Measurements from ENCODE around the gene USP7.
"Not testable (repeated sequence)": the region's sequence is repeated elsewhere in the genome, so short reads cannot be mapped to it uniquely, and the experiment has no call there.

USP7 gene

GRCh38 chr16:8877894-8878522 is 85.7 kb downstream of the USP7 start:
- no peak for DNase-seq (ENCODE audit: low spot score)

DNA sequence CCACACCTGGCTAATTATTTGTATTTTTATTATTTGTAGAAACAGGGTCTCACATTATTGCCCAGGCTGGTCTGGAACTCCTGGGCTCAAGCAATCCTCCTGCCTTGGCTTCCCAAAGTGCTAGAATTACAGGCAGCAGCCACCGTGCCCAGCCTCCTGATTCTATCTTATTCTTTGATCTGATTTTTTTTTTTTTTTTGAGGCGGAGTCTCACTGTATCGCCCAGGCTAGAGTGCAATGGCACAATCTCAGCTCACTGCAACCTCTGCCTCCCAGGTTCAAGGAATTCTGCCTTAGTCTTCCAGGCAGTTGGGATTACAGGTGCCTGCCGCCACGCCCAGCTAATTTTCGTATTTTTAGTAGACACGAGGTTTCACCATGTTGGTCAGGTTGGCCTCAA is 88.4 kb downstream of the USP7 start:
- not testable (repeated sequence) for DNase-seq (ENCODE audit: low spot score)

- DNase-seq (ENCODE audit: low spot score): no peak
Observed at GRCh38 chr16:8874388-8874787, 89.3 kb downstream of the USP7 start.

DNA sequence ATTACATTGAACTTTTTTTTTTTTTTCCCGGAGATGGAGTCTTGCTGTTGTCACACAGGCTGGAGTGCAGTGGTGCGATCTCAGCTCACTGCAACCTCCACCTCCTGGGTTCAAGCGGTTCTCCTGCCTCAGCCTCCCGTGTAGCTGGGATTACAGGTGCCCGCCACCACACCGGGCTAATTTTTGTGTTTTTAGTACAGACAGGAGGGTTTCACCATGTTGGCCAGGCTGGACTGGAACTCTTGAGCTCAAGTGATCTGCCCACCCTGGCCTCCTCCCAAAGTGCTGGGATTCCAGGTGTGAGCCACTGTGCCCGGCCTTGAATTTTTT is 89.9 kb downstream of the USP7 start:
- not testable (repeated sequence) for DNase-seq (ENCODE audit: low spot score)

DNA sequence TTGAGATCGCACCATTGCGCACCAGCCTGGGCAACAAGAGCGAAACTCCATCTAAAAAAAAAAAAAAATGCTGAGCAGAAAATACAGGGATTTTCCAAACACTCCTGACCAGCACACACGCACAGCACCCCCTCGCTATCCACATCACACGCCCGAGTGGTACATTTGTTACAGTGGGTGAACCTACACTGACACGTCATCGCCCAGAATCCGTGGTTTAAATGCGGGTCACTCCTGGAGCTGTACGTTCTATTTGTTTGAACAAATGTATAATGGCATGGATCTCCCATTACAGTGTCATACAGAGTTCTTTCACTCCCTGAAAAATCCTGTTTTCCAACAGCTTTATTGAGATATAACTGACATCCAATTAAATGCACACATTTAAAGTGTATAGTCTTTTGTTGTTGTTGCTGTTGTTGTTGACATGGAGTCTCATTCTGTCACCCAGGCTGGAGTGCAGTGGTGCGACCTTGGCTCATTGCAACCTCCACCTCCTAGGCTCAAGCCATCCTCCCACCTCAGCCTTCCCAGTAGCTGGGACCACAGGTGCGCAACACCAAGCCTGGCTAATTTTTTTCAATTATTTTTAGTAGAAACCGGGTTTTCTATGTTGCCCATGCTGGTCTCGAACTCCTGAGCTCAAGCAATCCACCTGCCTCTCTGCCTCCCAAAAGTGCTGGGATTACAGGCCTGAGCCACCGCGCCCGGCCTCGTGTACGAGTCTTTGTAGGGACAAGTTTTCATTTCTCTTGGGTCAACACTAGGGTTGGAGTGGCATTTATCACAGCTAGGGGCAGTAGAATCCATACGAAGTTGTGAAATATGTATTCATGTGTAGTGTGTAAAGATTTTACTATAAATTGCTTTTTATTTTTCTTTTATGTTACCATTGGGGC is 90.5 kb downstream of the USP7 start:
- no peak for DNase-seq (ENCODE audit: low spot score)

- DNase-seq (ENCODE audit: low spot score): no peak
Observed at GRCh38 chr16:8872071-8872470, 91.6 kb downstream of the USP7 start.

DNA sequence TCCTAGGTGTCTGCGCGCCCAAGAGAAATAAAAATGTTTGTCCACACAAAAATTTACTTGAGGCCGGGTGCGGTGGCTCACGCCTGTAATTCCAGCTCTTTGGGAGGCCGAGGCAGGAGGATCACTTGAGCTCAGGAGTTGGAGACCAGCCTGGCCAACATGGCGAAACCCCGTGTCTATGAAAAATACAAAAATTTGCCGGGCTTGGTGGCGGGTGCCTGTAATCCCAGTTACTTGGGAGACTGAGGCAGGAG is 93.8 kb downstream of the USP7 start:
- not testable (repeated sequence) for DNase-seq (ENCODE audit: low spot score)

DNA sequence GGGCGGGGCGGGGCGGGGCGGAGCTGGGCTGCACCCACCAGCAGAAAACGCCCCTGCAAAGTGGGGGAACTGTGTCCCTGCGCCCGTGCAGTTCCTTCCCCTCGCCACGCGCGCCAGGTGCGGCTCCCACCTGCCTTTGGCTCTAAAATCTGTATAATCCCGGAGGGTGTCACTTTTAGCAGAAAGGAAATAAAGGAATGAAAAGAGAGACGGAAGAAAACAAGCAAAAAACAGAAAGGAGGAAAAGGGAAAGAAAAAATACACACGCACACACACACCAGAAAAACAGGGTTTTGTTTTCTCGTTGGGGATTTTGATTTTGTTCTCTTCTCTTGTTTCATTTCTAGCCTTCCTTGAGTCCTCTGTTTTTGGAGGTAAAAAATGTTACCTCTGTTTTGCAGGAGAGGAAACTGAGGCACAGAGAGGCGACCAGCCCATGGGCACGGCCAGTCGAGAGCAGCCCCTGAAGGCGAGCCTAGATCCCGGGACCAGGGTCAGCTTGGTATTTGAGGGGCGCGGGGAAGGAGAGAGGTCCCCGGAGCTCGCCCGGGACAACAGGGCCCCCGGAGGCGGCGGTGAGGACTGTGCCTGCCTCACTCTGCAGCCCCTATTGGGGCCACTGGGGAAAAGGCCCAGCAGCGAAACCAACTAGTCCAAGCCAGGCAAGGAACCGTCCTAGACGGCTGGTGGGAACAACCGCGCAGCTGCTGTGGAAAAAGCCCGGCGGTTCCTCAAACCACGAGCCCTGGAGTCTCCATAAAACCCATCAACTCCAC is 94.3 kb downstream of the USP7 start:
- DNase-seq (ENCODE audit: low spot score): no peak

DNA sequence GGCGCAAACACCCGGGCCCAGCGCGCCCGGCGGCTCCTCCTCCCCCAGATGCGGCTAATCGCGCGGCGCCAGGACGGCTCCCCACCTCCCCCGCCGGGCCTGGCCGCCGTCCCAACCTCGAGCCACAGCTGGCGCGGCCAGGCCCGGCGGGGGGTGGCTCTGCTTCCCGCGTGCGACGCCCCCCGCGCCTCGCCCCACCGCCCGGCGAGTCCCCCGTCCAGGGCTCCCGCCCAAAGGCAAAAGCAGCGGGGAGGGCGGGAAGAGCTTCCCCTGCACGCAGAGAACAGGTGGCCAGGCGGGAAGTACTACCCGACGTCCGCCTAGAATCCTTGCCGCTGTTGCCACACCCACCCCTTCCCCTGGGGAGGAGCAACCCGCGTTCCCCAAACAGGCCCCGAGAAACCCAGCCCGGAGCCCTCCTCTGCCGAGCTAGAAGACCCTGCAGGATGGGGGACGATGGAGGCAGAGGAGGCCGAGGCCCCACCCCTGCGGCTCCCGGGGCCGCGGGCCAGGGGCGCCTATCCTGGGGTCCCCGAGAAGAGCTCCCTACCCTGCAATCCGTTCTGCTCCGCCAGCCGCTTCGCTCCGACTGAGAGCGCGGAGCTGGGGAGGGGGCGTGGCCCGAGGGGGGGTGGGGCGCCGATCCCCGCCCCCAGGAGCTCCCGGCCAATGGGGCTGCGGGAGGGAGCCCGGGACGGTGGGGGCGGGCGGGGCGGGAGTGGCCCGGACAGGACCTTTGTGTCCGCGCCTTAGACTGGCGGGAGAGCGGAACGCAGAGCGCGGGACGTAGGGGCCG is 95.1 kb downstream of the USP7 start, which contains the start of gene CARHSP1:
Gene CARHSP1 (minus strand): TSS at position 591 of the 796 bp plus-strand sequence. CDS start 9,678 bp downstream, outside the sequence.
- peak; percentile 98 for DNase-seq (ENCODE audit: low spot score)

GRCh38 chr16:8867932-8868415 is 95.7 kb downstream of the USP7 start:
- DNase-seq (ENCODE audit: low spot score): no peak

- no peak for DNase-seq (ENCODE audit: low spot score)
Observed at GRCh38 chr16:8867216-8867931, 96.3 kb downstream of the USP7 start.

DNA sequence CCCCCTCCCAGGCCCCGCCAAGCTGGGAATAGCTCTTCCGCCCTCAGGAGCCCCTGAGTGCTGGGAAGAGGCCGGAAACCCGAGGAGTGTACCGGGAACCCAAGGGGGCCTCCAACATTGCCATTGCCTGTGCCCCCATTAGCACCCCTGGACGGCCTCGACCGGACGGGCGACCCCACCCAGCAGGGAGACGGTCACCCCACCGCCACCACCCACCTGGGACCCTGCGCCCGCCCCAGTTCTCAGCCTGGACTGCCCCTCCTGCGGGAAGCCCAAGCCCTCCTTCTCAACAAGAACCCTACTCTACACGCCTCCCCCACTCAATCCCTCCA is 96.9 kb downstream of the USP7 start:
- DNase-seq (ENCODE audit: low spot score): no peak

DNA sequence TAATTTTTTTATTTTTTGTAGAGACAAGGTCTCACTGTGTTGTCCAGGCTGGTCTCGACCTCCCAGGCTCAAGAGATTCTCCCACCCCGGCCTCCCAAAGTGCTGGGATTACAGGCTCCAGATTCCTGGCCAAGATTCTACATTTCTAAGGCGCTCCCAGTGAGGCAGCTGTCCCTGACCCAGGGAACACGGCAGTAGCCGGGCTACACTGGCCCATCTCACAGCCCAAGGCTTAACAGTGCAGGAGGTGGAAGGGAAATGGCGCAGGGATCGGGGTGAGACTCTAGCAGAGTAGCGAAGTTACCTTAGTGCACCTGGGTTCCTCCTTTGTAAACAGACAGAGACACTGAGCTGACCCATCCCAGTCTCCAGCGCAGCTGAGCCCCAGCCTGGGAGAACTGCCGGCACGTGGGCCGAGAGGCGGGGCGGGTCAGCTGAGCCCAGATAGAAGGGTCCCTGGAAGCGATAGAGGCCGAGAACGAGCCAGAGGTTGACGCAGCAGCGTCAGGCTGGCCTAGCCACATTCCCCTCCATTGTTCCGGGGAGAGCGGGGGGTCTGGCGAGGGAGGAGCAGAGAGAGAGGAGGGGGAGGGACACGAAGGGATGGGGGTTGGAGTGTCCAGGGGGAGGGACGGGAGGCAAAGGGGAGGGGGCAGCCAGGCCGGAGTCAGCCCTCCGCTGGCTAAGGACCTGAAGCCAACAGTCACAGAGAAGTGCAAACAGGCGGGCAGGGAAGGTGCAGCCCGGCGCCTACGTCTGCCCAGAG is 97.4 kb downstream of the USP7 start:
- DNase-seq (ENCODE audit: low spot score): no peak

GRCh38 chr16:8865145-8865882 is 98.4 kb downstream of the USP7 start:
- DNase-seq (ENCODE audit: low spot score): no peak

DNA sequence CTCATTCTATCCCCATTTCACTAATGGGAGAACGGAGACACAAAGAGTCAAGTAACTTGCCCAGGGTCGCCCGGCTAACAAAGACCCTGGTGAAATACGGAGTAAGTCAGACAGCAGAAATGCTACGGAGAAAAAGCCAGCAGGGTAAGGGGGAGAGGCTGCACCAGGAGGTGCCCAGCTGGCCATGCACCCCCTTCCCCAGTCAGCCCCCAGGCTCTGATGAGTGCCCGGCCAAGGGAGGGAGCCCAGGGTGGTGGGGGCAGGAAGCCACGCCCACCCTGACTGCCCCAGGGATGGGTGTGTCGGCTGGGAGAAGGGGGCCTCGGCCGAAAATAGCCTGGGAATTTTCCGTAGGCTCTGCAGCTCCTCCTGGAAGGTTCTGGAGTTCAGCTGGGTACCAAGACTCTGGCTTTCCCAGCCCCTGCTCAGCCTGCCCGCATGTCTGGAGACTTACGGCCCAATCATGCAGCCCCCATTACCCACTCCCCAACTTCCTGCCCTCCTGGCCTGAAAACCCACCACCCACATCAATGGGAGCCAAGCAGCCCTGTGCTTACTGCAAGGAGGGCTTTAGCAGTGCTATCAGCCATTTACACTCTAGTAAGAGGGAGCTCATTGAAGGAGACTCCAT is 99.1 kb downstream of the USP7 start:
- no peak for DNase-seq (ENCODE audit: low spot score)

DNA sequence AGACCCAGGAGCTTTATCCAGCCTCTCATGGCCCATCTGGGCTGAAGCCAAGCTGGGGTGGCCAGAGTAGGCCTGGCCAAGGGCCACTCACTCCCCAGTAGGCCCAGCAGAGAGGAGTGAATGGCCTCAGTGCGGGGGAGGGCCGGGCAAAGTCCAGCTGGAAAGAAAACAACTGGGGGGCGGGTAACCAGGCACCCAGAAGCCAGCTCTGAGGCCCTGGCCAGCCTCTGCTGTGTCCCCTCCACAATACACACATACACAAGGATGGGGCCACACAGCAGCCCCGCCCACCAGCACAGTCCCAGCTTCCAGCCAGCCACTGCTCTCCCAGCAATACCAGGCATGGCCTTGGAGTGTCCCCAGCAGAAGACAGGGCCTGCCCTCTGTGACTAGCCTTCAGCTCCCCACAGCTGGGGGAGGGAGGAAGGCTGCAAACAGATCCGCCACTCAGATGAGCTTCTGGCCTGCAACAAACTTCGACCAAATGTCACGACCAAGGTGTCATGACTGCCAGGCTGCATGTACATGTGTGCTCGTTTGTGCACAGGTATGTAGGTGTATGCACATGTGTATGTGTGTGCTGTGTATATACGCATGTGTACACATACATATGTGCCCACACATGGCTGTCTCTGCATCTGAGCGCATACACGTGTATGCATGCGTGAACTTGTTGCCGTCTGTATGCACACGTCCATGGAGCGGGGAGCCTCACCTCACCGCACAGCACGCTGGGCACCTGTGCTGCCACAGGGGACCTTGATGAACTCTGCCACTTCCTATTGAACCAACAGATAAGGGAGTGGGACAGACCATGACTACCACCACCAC is 99.9 kb downstream of the USP7 start:
- DNase-seq (ENCODE audit: low spot score): no peak

DNA sequence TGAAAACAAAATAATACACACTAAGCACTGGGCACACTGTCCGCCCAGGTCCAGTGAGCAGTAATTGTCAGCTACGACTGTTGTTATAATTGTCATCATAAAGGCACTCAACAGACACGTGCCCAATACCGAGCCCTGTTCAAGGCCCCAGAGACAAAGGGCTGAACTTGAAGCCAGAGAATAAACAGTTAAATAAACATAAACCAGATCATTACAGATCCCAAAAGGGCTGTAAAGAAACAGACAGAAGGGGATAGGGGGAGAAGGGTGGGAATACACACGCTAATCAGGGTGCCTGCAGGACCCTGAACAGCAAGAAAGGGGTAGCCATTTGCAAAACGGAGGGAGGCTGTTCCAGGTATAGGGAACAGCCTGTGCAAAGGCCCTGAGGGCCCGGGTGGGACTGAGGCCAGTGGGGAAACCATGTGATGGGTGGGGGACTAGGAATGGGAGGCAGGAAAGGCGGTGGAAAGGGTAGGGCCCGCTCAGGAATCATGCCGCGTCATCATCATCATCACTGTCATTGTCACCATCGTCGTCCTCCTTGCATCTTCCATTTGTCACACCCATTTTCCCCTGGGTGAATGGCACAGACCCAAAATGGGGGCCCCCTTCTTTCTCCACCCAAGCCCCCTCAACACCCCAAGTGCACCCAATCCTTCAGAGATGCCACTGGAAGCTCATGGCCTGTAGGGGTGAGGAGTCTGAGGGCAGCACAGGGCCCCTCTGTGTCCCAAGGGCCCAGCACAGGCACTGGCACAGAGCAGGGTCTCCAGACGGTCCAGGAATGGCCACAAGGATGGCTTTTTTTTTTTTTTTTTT is 101.2 kb downstream of the USP7 start:
- DNase-seq (ENCODE audit: low spot score): no peak
